H9 (cell line): ENCODE measurements around the gene NFYC. TPM values are rescaled to one million over a fixed set of nuclear protein-coding genes. Genes with fewer than 3 reads are reported as not detected.

Experiments used
- DNase-seq: peaks from one replicate; pipeline ENCODE4 v3.0.0-alpha.2; 2017
- H2AFZ ChIP-seq: one replicate; pipeline ENCODE4 v1.6.1; 2013; ENCODE audit warnings: mild to moderate bottlenecking, low read length, control low read depth, moderate library complexity
- H2AK5ac ChIP-seq: 2 replicates; pipeline ENCODE4 v1.6.1; 2013; ENCODE audit warnings: low read length, control low read depth, mixed read lengths; ENCODE audit not compliant: insufficient read length
- H2BK120ac ChIP-seq: one replicate; pipeline ENCODE4 v1.6.1; 2013; ENCODE audit warnings: low read depth, mild to moderate bottlenecking, low read length, control low read depth, inconsistent platforms; ENCODE audit not compliant: poor library complexity, severe bottlenecking
- H2BK12ac ChIP-seq: 2 replicates; pipeline ENCODE4 v1.6.1; 2013; ENCODE audit warnings: low read length, control low read depth, mixed read lengths, low read depth; ENCODE audit not compliant: insufficient read length
- H2BK15ac ChIP-seq: 2 replicates; pipeline ENCODE4 v1.6.1; 2013; ENCODE audit warnings: low read depth, low read length, control low read depth
- H2BK20ac ChIP-seq: one replicate; pipeline ENCODE4 v1.6.1; 2013; ENCODE audit warnings: low read depth, mild to moderate bottlenecking, low read length, control low read depth, inconsistent platforms; ENCODE audit not compliant: poor library complexity, severe bottlenecking
- H2BK5ac ChIP-seq: 2 replicates; pipeline ENCODE4 v1.6.1; 2013; ENCODE audit warnings: low read length, control low read depth, mixed read lengths; ENCODE audit not compliant: insufficient read length
- H3K14ac ChIP-seq: 2 replicates; pipeline ENCODE4 v1.6.1; 2013; ENCODE audit warnings: low read length, control low read depth; ENCODE audit not compliant: insufficient read depth
- H3K18ac ChIP-seq: 2 replicates; pipeline ENCODE4 v1.6.1; 2013; ENCODE audit warnings: low read depth, mild to moderate bottlenecking, mixed read lengths, low read length, control low read depth; ENCODE audit not compliant: insufficient read length
- H3K23ac ChIP-seq: 2 replicates; pipeline ENCODE4 v1.6.1; 2013; ENCODE audit warnings: low read length, control low read depth, mixed read lengths, low read depth; ENCODE audit not compliant: insufficient read length
- H3K23me2 ChIP-seq: 2 replicates; pipeline ENCODE4 v1.6.1; 2013; ENCODE audit warnings: low read depth, mild to moderate bottlenecking, mixed read lengths, low read length, control low read depth; ENCODE audit not compliant: insufficient read length, poor library complexity, severe bottlenecking
- H3K27ac ChIP-seq: 2 replicates; pipeline ENCODE4 v1.5.1; 2013; ENCODE audit warnings: low read length, control low read depth, mixed read lengths, low read depth; ENCODE audit not compliant: insufficient read length
- H3K27me3 ChIP-seq: 2 replicates; pipeline ENCODE4 v1.6.1; 2013; ENCODE audit warnings: low read length, control low read depth, inconsistent platforms; ENCODE audit not compliant: insufficient read depth
- H3K4ac ChIP-seq: 2 replicates; pipeline ENCODE4 v1.6.1; 2013; ENCODE audit warnings: low read depth, mild to moderate bottlenecking, control low read depth, inconsistent platforms, low read length, moderate library complexity
- H3K4me1 ChIP-seq: 2 replicates; pipeline ENCODE4 v1.6.1; 2013; ENCODE audit warnings: low read length, control low read depth, inconsistent platforms; ENCODE audit not compliant: insufficient read depth
- H3K4me2 ChIP-seq: 2 replicates; pipeline ENCODE4 v1.6.1; 2013; ENCODE audit warnings: low read length, control low read depth, mixed read lengths; ENCODE audit not compliant: insufficient read length, insufficient read depth
- H3K56ac ChIP-seq: 2 replicates; pipeline ENCODE4 v1.6.1; 2013; ENCODE audit warnings: low read depth, mild to moderate bottlenecking, mixed read lengths, low read length, control low read depth; ENCODE audit not compliant: insufficient read length
- H3K79me1 ChIP-seq: 2 replicates; pipeline ENCODE4 v1.6.1; 2013; ENCODE audit warnings: low read depth, mild to moderate bottlenecking, moderate library complexity, low read length, control low read depth, inconsistent platforms; ENCODE audit not compliant: insufficient read depth, poor library complexity, severe bottlenecking
- H3K79me2 ChIP-seq: 2 replicates; pipeline ENCODE4 v1.6.1; 2013; ENCODE audit warnings: low read length, control low read depth, inconsistent platforms; ENCODE audit not compliant: insufficient read depth
- H3K9ac ChIP-seq: 2 replicates; pipeline ENCODE4 v1.6.1; 2013; ENCODE audit warnings: low read length, control low read depth, mixed read lengths; ENCODE audit not compliant: insufficient read length; ENCODE audit errors: extremely low read depth
- H3K9me3 ChIP-seq: one replicate; pipeline ENCODE4 v1.6.1; 2013; ENCODE audit warnings: low read depth, low read length, inconsistent platforms; ENCODE audit not compliant: control insufficient read depth
- H3T11ph ChIP-seq: one replicate; pipeline ENCODE4 v1.6.1; 2013; ENCODE audit warnings: mild to moderate bottlenecking, low read length, control low read depth, inconsistent platforms
- H4K20me1 ChIP-seq: one replicate; pipeline ENCODE4 v1.6.1; 2013; ENCODE audit not compliant: control insufficient read depth, insufficient read length, insufficient read depth
- H4K5ac ChIP-seq: 2 replicates; pipeline ENCODE4 v1.6.1; 2013; ENCODE audit warnings: low read depth, mild to moderate bottlenecking, mixed read lengths, low read length, control low read depth; ENCODE audit not compliant: insufficient read length
- H4K8ac ChIP-seq: replicated peaks from 2 replicates; pipeline ENCODE4 v1.6.1; 2013; ENCODE audit warnings: low read length, control low read depth, mixed read lengths, low read depth; ENCODE audit not compliant: insufficient read length
- H4K91ac ChIP-seq: 2 replicates; pipeline ENCODE4 v1.6.1; 2013; ENCODE audit warnings: low read depth, mild to moderate bottlenecking, moderate library complexity, mixed read lengths, low read length, control low read depth; ENCODE audit not compliant: insufficient read length
- H3K27ac Mint-ChIP-seq, 3 experiments: 2 replicates in 2 of 3; 3 replicates in 1 of 3; pipeline ENCODE4 v1.8.0; 2020 to 2021; ENCODE audit warnings: mixed read lengths in 3 of 3, mild to moderate bottlenecking in 1 of 3, moderate library complexity in 1 of 3
- H3K27me3 Mint-ChIP-seq: 2 replicates; pipeline ENCODE4 v1.8.0; 2021; ENCODE audit warnings: low read depth, mild to moderate bottlenecking, moderate library complexity, mixed read lengths
- H3K36me3 Mint-ChIP-seq, 3 experiments: 2 replicates in 2 of 3; 3 replicates in 1 of 3; pipeline ENCODE4 v1.8.0; 2020 to 2021; ENCODE audit warnings: low read depth in 3 of 3, mixed read lengths in 3 of 3; ENCODE audit not compliant: insufficient read depth in 1 of 3
- H3K4me1 Mint-ChIP-seq, 2 experiments: 2 replicates each; pipeline ENCODE4 v1.8.0; 2020; ENCODE audit warnings: mixed read lengths in 2 of 2
- H3K4me3 Mint-ChIP-seq, 2 experiments: 2 replicates in 1 of 2; 3 replicates in 1 of 2; pipeline ENCODE4 v1.8.0; 2020 to 2021; ENCODE audit warnings: mild to moderate bottlenecking in 2 of 2, mixed read lengths in 2 of 2, moderate library complexity in 1 of 2
- H3K9me3 Mint-ChIP-seq, 2 experiments: 2 replicates in 1 of 2; 3 replicates in 1 of 2; pipeline ENCODE4 v1.8.0; 2020; ENCODE audit warnings: mild to moderate bottlenecking in 2 of 2, mixed read lengths in 2 of 2, moderate library complexity in 1 of 2
- WGBS: extraction: QIAGEN DNeasy Blood & Tissue Kit; methylation state at CpG from one replicate; pipeline ENCODE4 v1.1.7; 2013; ENCODE audit warnings: missing lambda C conversion rate, low lambda C conversion rate, mixed read lengths; ENCODE audit not compliant: insufficient read length; ENCODE audit errors: extremely low coverage; 5-methylcytosine and 5-hydroxymethylcytosine counted together
- total RNA-seq: library from RNA; stranded (reverse); gene quantifications from 2 replicates; pipeline ENCODE4 v1.2.1, GENCODE V29; 2021
- TF ChIP-seq, protein P1 (sequence below): fragments of 200-600 bp; sonication (generic); conservative IDR thresholded peaks from 3 replicates; pipeline ENCODE4 v1.8.0; 2021; ENCODE audit warnings: antibody characterized with exemption, mild to moderate bottlenecking

The NFYC gene
- total RNA-seq, 1 experiment from 2014 or later, result 54.7 TPM

DNA sequence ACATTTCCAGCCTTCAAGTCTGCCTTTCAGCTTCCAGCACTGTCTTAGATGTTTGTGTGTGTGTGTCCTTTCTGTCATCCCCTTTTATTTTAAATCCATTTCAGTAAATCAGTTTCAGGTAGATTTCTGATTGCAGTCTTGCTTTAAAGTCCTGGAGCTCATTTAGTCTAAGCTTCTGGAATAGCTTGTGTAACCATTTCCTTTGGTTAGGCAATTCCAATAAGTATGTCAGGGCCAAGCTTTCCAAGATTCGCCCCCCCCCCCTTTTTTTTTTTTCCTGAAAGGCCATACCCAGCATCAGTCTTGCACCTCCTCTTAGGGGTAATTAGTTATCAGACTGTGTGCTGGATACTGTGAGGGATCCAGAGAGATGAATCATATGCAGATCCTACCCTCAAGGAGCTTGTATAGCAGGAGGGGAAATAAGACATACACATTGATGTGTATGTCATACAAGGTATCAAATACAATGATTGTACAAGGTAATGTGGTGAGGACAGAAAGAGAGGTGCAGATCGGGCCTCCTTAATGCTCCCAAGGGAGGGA is 41.3 kb downstream of the NFYC start:
- Histone ChIP-seq H2BK120ac (no peak overlapping the region), H3K18ac (no peak overlapping the region), H2BK12ac (no peak overlapping the region), H4K91ac (no peak overlapping the region), H3T11ph (no peak overlapping the region), H4K20me1 (no peaks in the 10 kb centered on the region), H2AK5ac (no peak overlapping the region), H3K4me1 (peaks cover 4% of the 10 kb centered on the region; the same call in 1 of the 2 replicates), H4K5ac (no peak overlapping the region), H3K9ac (no peak overlapping the region), H3K56ac (no peak overlapping the region), H3K23ac (no peak overlapping the region), H3K79me2 (peaks cover 4% of the 10 kb centered on the region; the same call in 1 of the 2 replicates), H2BK5ac (no peak overlapping the region), H2BK20ac (no peak overlapping the region), H4K8ac (no peak overlapping the region), H3K23me2 (no peaks in the 10 kb centered on the region), H3K14ac (no peak overlapping the region), H3K4ac (no peak overlapping the region), H2BK15ac (no peak overlapping the region), H3K27ac (no peak overlapping the region), H2AFZ (no peak overlapping the region), H3K4me2 (no peak overlapping the region), H3K9me3 (no peaks in the 10 kb centered on the region), H3K27me3 (no peaks in the 10 kb centered on the region), H3K79me1 (peaks cover 3% of the 10 kb centered on the region)
- no peaks in the 10 kb centered on the region for H3K9me3 Mint-ChIP-seq
- H3K27me3 Mint-ChIP-seq, result no peaks in the 10 kb centered on the region
- H3K4me1 Mint-ChIP-seq, result peaks cover 25 to 30% of the 10 kb centered on the region in 2 experiments
- TF ChIP-seq, protein P1, sequence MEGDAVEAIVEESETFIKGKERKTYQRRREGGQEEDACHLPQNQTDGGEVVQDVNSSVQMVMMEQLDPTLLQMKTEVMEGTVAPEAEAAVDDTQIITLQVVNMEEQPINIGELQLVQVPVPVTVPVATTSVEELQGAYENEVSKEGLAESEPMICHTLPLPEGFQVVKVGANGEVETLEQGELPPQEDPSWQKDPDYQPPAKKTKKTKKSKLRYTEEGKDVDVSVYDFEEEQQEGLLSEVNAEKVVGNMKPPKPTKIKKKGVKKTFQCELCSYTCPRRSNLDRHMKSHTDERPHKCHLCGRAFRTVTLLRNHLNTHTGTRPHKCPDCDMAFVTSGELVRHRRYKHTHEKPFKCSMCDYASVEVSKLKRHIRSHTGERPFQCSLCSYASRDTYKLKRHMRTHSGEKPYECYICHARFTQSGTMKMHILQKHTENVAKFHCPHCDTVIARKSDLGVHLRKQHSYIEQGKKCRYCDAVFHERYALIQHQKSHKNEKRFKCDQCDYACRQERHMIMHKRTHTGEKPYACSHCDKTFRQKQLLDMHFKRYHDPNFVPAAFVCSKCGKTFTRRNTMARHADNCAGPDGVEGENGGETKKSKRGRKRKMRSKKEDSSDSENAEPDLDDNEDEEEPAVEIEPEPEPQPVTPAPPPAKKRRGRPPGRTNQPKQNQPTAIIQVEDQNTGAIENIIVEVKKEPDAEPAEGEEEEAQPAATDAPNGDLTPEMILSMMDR, result no peak
- H3K4me3 Mint-ChIP-seq, result peak overlapping the region in 1 of 2 experiments; percentile 9; a peak in 1 of 5 replicates
- no CpG with 5 or more reads among the region's 2 CpGs for WGBS
- no peak for DNase-seq
- peaks cover 5 to 9% (median 7%) of the 10 kb centered on the region in 3 experiments; a peak in 5 of 7 replicates for H3K36me3 Mint-ChIP-seq
- H3K27ac Mint-ChIP-seq, result peak overlapping the region; percentile 12 to 88 (median 63); a peak in 6 of 7 replicates
